H1 (cell line): ENCODE measurements around the gene NGEF. TPM values are rescaled to one million over a fixed set of nuclear protein-coding genes. Genes with fewer than 3 reads are reported as not detected.

Source experiments
- CTCF ChIA-PET: fragments of 300-600 bp; sonication (Branson Sonifier 250); formaldehyde crosslinking; loops from one replicate; lab custom pipeline; 2021; ENCODE audit not compliant: partially characterized antibody; lab: Charles Lee
- POLR2A ChIA-PET: fragments of 300-600 bp; sonication (Branson Sonifier 250); formaldehyde crosslinking; loops from one replicate; lab custom pipeline; 2021; ENCODE audit warnings: inconsistent platforms; ENCODE audit not compliant: partially characterized antibody; lab: Charles Lee
- DNase-seq, 2 experiments: peaks; one replicate each; pipeline versions ENCODE4 v3.0.0 to v3.0.0-alpha.2; 2010 to 2022; ENCODE audit warnings: low spot score in 2 of 2, low read depth in 1 of 2, mixed read lengths in 1 of 2
- FAIRE-seq: peaks from 2 replicates; lab custom pipeline; 2011; peaks lifted over from hg19 to GRCh38; lab: Jason Lieb, UNC
- H2AFZ ChIP-seq: 2 replicates; pipeline ENCODE4 v1.8.1; 2012; ENCODE audit warnings: low read length, inconsistent platforms
- H2AK5ac ChIP-seq: 2 replicates; pipeline ENCODE4 v1.6.1; 2013; ENCODE audit warnings: low read depth, low read length
- H2BK120ac ChIP-seq: replicated peaks from 2 replicates; pipeline ENCODE3; 2013; ENCODE audit warnings: low read depth, low read length, inconsistent platforms
- H2BK12ac ChIP-seq: 2 replicates; pipeline ENCODE4 v1.6.1; 2013; ENCODE audit warnings: low read depth, low read length
- H2BK15ac ChIP-seq: 2 replicates; pipeline ENCODE4 v1.6.1; 2013; ENCODE audit warnings: low read length
- H2BK20ac ChIP-seq: 2 replicates; pipeline ENCODE4 v1.6.1; 2013; ENCODE audit warnings: low read length
- H2BK5ac ChIP-seq: 2 replicates; pipeline ENCODE4 v1.6.1; 2013; ENCODE audit warnings: low read depth, low read length
- H3K14ac ChIP-seq: 2 replicates; pipeline ENCODE4 v1.6.1; 2013; ENCODE audit warnings: inconsistent platforms; ENCODE audit not compliant: insufficient read length
- H3K18ac ChIP-seq: 2 replicates; pipeline ENCODE4 v1.6.1; 2013; ENCODE audit warnings: low read length; ENCODE audit errors: extremely low read depth
- H3K23ac ChIP-seq: 2 replicates; pipeline ENCODE4 v1.6.1; 2013; ENCODE audit warnings: inconsistent platforms; ENCODE audit not compliant: insufficient read length
- H3K23me2 ChIP-seq: 2 replicates; pipeline ENCODE4 v1.6.1; 2013; ENCODE audit warnings: low read depth, low read length
- H3K27ac ChIP-seq: 2 replicates; pipeline ENCODE4 v1.6.1; 2011; ENCODE audit warnings: low read depth, low read length, inconsistent platforms
- H3K27me3 ChIP-seq, 4 experiments: replicated peaks in 1 of 4; 1 replicate in 1 of 4; 2 replicates in 3 of 4; pipeline versions ENCODE4 v1.6.1 to v1.8.1; 2011 to 2013; ENCODE audit warnings: low read length in 3 of 4, mild to moderate bottlenecking in 3 of 4, inconsistent platforms in 2 of 4, mixed read lengths in 2 of 4, moderate library complexity in 1 of 4; ENCODE audit not compliant: control insufficient read depth in 3 of 4, insufficient read depth in 3 of 4; ENCODE audit errors: extremely low read depth in 1 of 4
- H3K36me3 ChIP-seq, 4 experiments: 2 replicates each; pipeline versions ENCODE4 v1.6.1 to v1.8.1; 2011 to 2013; ENCODE audit warnings: mild to moderate bottlenecking in 4 of 4, low read length in 3 of 4, moderate library complexity in 2 of 4, control low read depth in 1 of 4, inconsistent platforms in 1 of 4; ENCODE audit not compliant: insufficient read depth in 4 of 4, control insufficient read depth in 2 of 4
- H3K4ac ChIP-seq: replicated peaks from 2 replicates; pipeline ENCODE3; 2013; ENCODE audit warnings: low read length, low read depth, mixed read lengths, inconsistent platforms; ENCODE audit not compliant: insufficient read length
- H3K4me1 ChIP-seq, 4 experiments: replicated peaks in 1 of 4; 1 replicate in 1 of 4; 2 replicates in 3 of 4; pipeline versions ENCODE4 v1.6.1 to v1.8.1; 2011 to 2013; ENCODE audit warnings: low read length in 3 of 4, inconsistent platforms in 2 of 4, mixed read lengths in 1 of 4; ENCODE audit not compliant: insufficient read depth in 4 of 4, control insufficient read depth in 3 of 4
- H3K4me2 ChIP-seq, 2 experiments: 2 replicates each; pipeline versions ENCODE4 v1.6.1 to v1.8.1; 2011 to 2013; ENCODE audit warnings: low read depth in 2 of 2, low read length in 2 of 2, control low read depth in 1 of 2, inconsistent platforms in 1 of 2, mild to moderate bottlenecking in 1 of 2; ENCODE audit not compliant: insufficient read depth in 1 of 2
- H3K4me3 ChIP-seq, 4 experiments: fragments of 200-600, 300-600 bp in 1 of 4; sonication (generic), shearing (Covaris generic), sonication (Bioruptor Twin) in 1 of 4; 2 replicates each; pipeline versions ENCODE4 v1.5.1 to v1.8.1; 2011 to 2016; ENCODE audit warnings: low read length in 4 of 4, low read depth in 3 of 4, control low read depth in 2 of 4, inconsistent platforms in 2 of 4, mild to moderate bottlenecking in 2 of 4, mixed read lengths in 1 of 4, moderate library complexity in 1 of 4; ENCODE audit not compliant: insufficient read depth in 2 of 4; ENCODE audit errors: extremely low read depth in 1 of 4
- H3K56ac ChIP-seq: replicated peaks from 2 replicates; pipeline ENCODE3; 2013; ENCODE audit warnings: low read depth, mild to moderate bottlenecking, mixed read lengths, low read length, inconsistent platforms; ENCODE audit not compliant: insufficient read length
- H3K79me1 ChIP-seq: 2 replicates; pipeline ENCODE4 v1.6.1; 2013; ENCODE audit warnings: low read depth, low read length, control low read depth
- H3K79me2 ChIP-seq, 2 experiments: 2 replicates each; pipeline versions ENCODE4 v1.6.1 to v1.8.1; 2012 to 2013; ENCODE audit warnings: low read length in 2 of 2, mild to moderate bottlenecking in 2 of 2, inconsistent platforms in 1 of 2; ENCODE audit not compliant: insufficient read depth in 2 of 2, control insufficient read depth in 1 of 2
- H3K9ac ChIP-seq, 4 experiments: replicated peaks in 1 of 4; 1 replicate in 1 of 4; 2 replicates in 3 of 4; pipeline versions ENCODE4 v1.6.1 to v1.8.1; 2011 to 2013; ENCODE audit warnings: low read depth in 3 of 4, low read length in 3 of 4, control low read depth in 2 of 4, mild to moderate bottlenecking in 2 of 4, moderate library complexity in 2 of 4, inconsistent platforms in 1 of 4; ENCODE audit errors: extremely low read depth in 1 of 4
- H3K9me3 ChIP-seq, 2 experiments: 2 replicates each; pipeline versions ENCODE4 v1.6.1 to v1.8.1; 2012 to 2013; ENCODE audit warnings: mild to moderate bottlenecking in 2 of 2, moderate library complexity in 2 of 2, control low read depth in 1 of 2, inconsistent platforms in 1 of 2, low read depth in 1 of 2, low read length in 1 of 2, mixed read lengths in 1 of 2; ENCODE audit not compliant: insufficient read depth in 2 of 2
- H4K20me1 ChIP-seq, 2 experiments: replicated peaks in 1 of 2; 2 replicates each; pipeline versions ENCODE3 to v1.8.1; 2011 to 2013; ENCODE audit warnings: inconsistent platforms in 2 of 2, low read length in 2 of 2, mild to moderate bottlenecking in 1 of 2; ENCODE audit not compliant: insufficient read depth in 2 of 2, control insufficient read depth in 1 of 2
- H4K5ac ChIP-seq: 2 replicates; pipeline ENCODE4 v1.6.1; 2013; ENCODE audit warnings: low read length, low read depth, mixed read lengths, inconsistent platforms; ENCODE audit not compliant: insufficient read length
- H4K8ac ChIP-seq: 2 replicates; pipeline ENCODE4 v1.8.0; 2013; ENCODE audit warnings: mild to moderate bottlenecking, moderate library complexity, low read length, inconsistent platforms; ENCODE audit not compliant: insufficient read depth; ENCODE audit errors: extremely low read depth
- H4K91ac ChIP-seq: replicated peaks from 2 replicates; pipeline ENCODE3; 2013; ENCODE audit warnings: low read length, mixed read lengths, inconsistent platforms; ENCODE audit not compliant: insufficient read length
- GTF2F1 ChIP-seq: IDR thresholded peaks from 2 replicates; pipeline ENCODE4 v1.6.1; 2012; ENCODE audit warnings: low read depth, low read length, improper control_type of control experiment, borderline replicate concordance
- KDM5A ChIP-seq: fragments of 200-600 bp; IDR thresholded peaks from 2 replicates; pipeline ENCODE4 v1.7.1; 2012; ENCODE audit warnings: mild to moderate bottlenecking, low read length, inconsistent platforms, mixed read lengths
- NANOG ChIP-seq: IDR thresholded peaks from 2 replicates; pipeline ENCODE4 v1.6.1; 2011; ENCODE audit warnings: low read length, low read depth, mild to moderate bottlenecking, inconsistent platforms; ENCODE audit not compliant: insufficient read depth, poor library complexity, severe bottlenecking
- POLR2AphosphoS5 ChIP-seq: IDR thresholded peaks from 2 replicates; pipeline ENCODE4 v1.6.1; 2011; ENCODE audit warnings: low read depth, low read length
- RXRA ChIP-seq: IDR thresholded peaks from 2 replicates; pipeline ENCODE4 v1.6.1; 2011; ENCODE audit warnings: low read depth, mild to moderate bottlenecking, low read length, moderate library complexity; ENCODE audit not compliant: insufficient read depth
- SUZ12 ChIP-seq: fragments of 200-600 bp; sonication (generic); IDR thresholded peaks from 2 replicates; pipeline ENCODE4 v1.6.1; 2012; ENCODE audit warnings: mild to moderate bottlenecking, inconsistent platforms, low read length, moderate library complexity, mixed read lengths
- WGBS, 2 experiments: shearing (Covaris generic) in 1 of 2; methylation state at CpG; one replicate each; pipeline versions ENCODE4 v1.1.6 to v1.1.7; 2013 to 2015; ENCODE audit warnings: low lambda C conversion rate in 2 of 2, mixed read lengths in 2 of 2, inconsistent platforms in 1 of 2, low coverage in 1 of 2, missing lambda C conversion rate in 1 of 2; ENCODE audit not compliant: insufficient replicate concordance in 2 of 2, insufficient coverage in 1 of 2, insufficient read length in 1 of 2; ENCODE audit errors: extremely low coverage in 1 of 2, missing lambda C conversion rate in 1 of 2; 5-methylcytosine and 5-hydroxymethylcytosine counted together
- polyA plus RNA-seq, 7 experiments: library from polyadenylated mRNA; depleted of rRNA in 3 of 7; stranded (reverse) in 5 of 7; unstranded in 2 of 7; fragments of >200 nt in 5 of 7; fragments of 200-250 nt in 2 of 7; gene quantifications; 1 replicate in 5 of 7; 2 replicates in 1 of 7; 4 replicates in 1 of 7; pipeline versions ENCODE4 v1.2.1 to v1.2.3, GENCODE V29; 2011 to 2013; ENCODE audit warnings: missing spikeins in 2 of 7, mixed read lengths in 2 of 7
- total RNA-seq: library from RNA; stranded (reverse); fragmentation: NEBNext Ultra II Directional; extraction: Animal tissue kit (Norgen Biotek cat#: 25700); gene quantifications from 2 replicates; pipeline ENCODE4 v1.2.1, GENCODE V29; 2021
- TF ChIP-seq, protein P1 (sequence below): IDR thresholded peaks from 2 replicates; pipeline ENCODE4 v1.6.1; 2012; ENCODE audit warnings: inconsistent platforms

The NGEF gene
- total and polyA plus RNA-seq, 2 of the 8 experiments (the other 6 are each of a cell fraction or from before 2014, with no cell fraction given): 2.7 to 3.2 TPM

DNA sequence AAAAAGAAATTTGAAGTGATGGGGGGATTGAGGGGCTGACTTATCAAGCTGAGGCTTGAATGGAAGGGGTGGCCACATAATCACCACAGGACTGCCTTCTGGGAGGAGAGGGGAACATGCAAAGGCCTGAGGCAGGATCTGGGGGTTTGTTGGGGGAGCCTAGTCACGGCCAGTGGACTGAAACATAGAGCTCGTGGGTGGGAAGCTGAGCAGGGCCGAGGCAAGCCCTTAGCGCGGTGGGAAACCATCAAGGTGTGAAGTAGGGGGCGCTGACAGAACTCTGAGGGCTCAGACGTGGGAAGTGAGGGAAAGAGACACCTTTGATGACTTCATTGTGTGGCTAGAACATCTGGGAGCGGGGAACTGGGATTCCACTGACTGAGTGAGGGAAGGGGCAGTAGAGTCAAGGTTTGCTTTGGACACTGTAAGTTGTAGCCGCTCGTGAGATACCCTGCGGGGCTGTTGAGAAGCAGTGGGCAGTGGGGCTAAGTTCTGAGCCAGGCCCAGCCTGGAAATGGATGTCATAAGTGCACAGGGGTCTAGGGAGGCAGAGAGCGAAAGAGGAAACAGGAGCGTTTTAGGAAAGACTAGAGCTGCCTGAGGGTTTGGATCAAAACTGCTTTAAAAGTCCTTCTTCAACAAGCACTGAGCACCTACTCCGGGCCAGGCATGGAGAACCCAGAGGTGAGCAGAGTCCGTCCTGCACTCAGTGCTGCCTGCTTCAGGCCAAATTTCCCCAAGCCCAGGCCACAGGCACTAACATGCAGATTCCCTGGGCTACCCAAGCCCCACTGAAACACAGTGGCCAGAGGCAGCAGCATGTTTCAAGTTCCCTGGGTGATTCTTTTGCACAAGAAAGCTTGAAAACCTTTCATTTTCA lies 143.7 kb downstream of the NGEF start:
- Histone ChIP-seq H3K79me1 (no peaks in the 10 kb centered on the region), H2BK12ac (no peak overlapping the region), H3K4ac (no peak overlapping the region), H3K4me1 (no peaks in the 10 kb centered on the region; a peak in 1 of 7 replicates), H3K14ac (no peak overlapping the region), H3K79me2 (no peaks in the 10 kb centered on the region), H3K9me3 (no peaks in the 10 kb centered on the region), H3K9ac (no peak overlapping the region), H3K18ac (no peak overlapping the region), H3K36me3 (no peaks in the 10 kb centered on the region), H3K4me2 (no peak overlapping the region), H3K56ac (no peak overlapping the region), H3K27ac (no peak overlapping the region), H2BK5ac (no peak overlapping the region), H3K27me3 (no peaks in the 10 kb centered on the region), H2AK5ac (no peak overlapping the region), H4K8ac (no peak overlapping the region), H3K23me2 (no peaks in the 10 kb centered on the region), H2BK120ac (no peak overlapping the region), H2BK15ac (no peak overlapping the region), H3K4me3 (no peak overlapping the region), H3K23ac (no peak overlapping the region), H4K91ac (no peak overlapping the region), H4K5ac (no peak overlapping the region), H2AFZ (no peak overlapping the region), H2BK20ac (no peak overlapping the region), H4K20me1 (no peaks in the 10 kb centered on the region)
- ChIA-PET POLR2A (interaction anchor here (1.5 kb wide), 1 partner anchor 17 kb away, joined by 3 read pairs; no protein-coding TSS in a partner anchor), CTCF (interaction anchor here (0.6 to 3.0 kb wide), 9 partner anchors 16 to 440 kb away, joined by 3 to 13 read pairs (median 4); no protein-coding TSS in a partner anchor)
- FAIRE-seq (no peak), DNase-seq (peak in 1 of 2 experiments; percentile 50)
- WGBS, 2 experiments: 72% methylated on average over 15 of the region's 15 CpGs; no CpG with 5 or more reads in 1 of the 2 experiments
- TF ChIP-seq RXRA (no peak), SUZ12 (no peak), KDM5A (no peak), NANOG (peak; percentile 19), GTF2F1 (no peak), POLR2AphosphoS5 (no peak)
- TF ChIP-seq, protein P1, sequence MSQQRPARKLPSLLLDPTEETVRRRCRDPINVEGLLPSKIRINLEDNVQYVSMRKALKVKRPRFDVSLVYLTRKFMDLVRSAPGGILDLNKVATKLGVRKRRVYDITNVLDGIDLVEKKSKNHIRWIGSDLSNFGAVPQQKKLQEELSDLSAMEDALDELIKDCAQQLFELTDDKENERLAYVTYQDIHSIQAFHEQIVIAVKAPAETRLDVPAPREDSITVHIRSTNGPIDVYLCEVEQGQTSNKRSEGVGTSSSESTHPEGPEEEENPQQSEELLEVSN: peak; percentile 94
